ENCODE measurements around the gene RLIM. TPM values are rescaled to one million over a fixed set of nuclear protein-coding genes. Genes with fewer than 3 reads are reported as not detected.

The RLIM gene
- total and polyA plus RNA-seq, 2 of the 8 experiments (the other 6 are each of a cell fraction or from before 2014, with no cell fraction given) = 6.3 to 34.6 TPM

DNA sequence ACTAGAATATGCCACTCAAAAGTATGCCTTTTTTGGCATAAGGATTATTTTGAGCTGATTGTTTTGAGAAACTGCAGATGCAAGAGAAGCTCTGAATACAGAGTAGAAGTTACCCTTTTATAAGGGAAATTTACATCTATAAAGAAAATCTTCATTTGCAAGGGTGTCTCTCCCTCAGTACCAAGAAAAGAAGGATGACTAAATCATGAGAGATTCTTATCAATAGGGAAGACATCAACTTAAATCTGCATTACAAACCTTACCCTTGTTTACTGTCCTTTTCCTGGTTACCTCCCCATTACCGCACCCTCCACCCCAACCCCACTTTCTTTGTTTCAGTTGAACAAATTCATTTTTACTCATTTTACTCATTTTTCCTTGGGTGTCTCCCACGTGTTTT, 62.5 kb downstream of the RLIM start:
- DNase-seq (ENCODE audit: low read depth in 1 of 2, low spot score in 2 of 2) (no peak), FAIRE-seq (no peak)

More for the DNA sequence above, 62.5 kb downstream of the RLIM start:
- H4K20me1 ChIP-seq (replicated peaks in 1 of 2; ENCODE audit: control insufficient read depth in 1 of 2, insufficient read depth in 2 of 2, low read length in 2 of 2) = no peaks in the 10 kb centered on the region
- peak overlapping the region; percentile 90 for H4K5ac ChIP-seq (ENCODE audit: insufficient read length, low read depth, low read length)
- no peak overlapping the region for H4K8ac ChIP-seq (ENCODE audit: extremely low read depth, insufficient read depth, low read length)
- H3K36me3 ChIP-seq (ENCODE audit: control insufficient read depth in 2 of 4, insufficient read depth in 4 of 4, low read length in 3 of 4) = no peaks in the 10 kb centered on the region
- H3K18ac ChIP-seq (ENCODE audit: extremely low read depth, low read length) = no peak overlapping the region
- H2BK15ac ChIP-seq (ENCODE audit: low read length) = no peak overlapping the region
- no peaks in the 10 kb centered on the region for H3K79me1 ChIP-seq (ENCODE audit: low read depth, low read length)
- H3K27ac ChIP-seq (ENCODE audit: low read depth, low read length) = no peak overlapping the region
- no peak overlapping the region for H3K23ac ChIP-seq (ENCODE audit: insufficient read length)
- no peak overlapping the region; a peak in 1 of 4 replicates for H3K4me2 ChIP-seq (ENCODE audit: insufficient read depth in 1 of 2, low read depth in 2 of 2, low read length in 2 of 2)
- H3K9ac ChIP-seq (replicated peaks in 1 of 4; ENCODE audit: extremely low read depth in 1 of 4, low read depth in 3 of 4, low read length in 3 of 4) = no peak overlapping the region
- no peak overlapping the region for H2BK5ac ChIP-seq (ENCODE audit: low read depth, low read length)
- no peaks in the 10 kb centered on the region for H3K27me3 ChIP-seq (replicated peaks in 1 of 4; ENCODE audit: control insufficient read depth in 3 of 4, extremely low read depth in 1 of 4, insufficient read depth in 3 of 4, low read length in 3 of 4)
- no peak overlapping the region for H3K56ac ChIP-seq (replicated peaks; ENCODE audit: insufficient read length, low read depth, low read length)
- H4K91ac ChIP-seq (replicated peaks; ENCODE audit: insufficient read length, low read length) = no peak overlapping the region
- no peak overlapping the region for H2BK20ac ChIP-seq (ENCODE audit: low read length)
- H2AK5ac ChIP-seq (ENCODE audit: low read depth, low read length) = no peak overlapping the region
- H3K4ac ChIP-seq (replicated peaks; ENCODE audit: insufficient read length, low read depth, low read length) = no peak overlapping the region
- no peaks in the 10 kb centered on the region for H3K79me2 ChIP-seq (ENCODE audit: control insufficient read depth in 1 of 2, insufficient read depth in 2 of 2, low read length in 2 of 2)
- 12% methylated on average over 2 of the region's 2 CpGs; no CpG with 5 or more reads in 1 of the 2 experiments for WGBS, 2 experiments (ENCODE audit: extremely low coverage in 1 of 2, insufficient coverage in 1 of 2, insufficient read length in 1 of 2, insufficient replicate concordance in 2 of 2, low coverage in 1 of 2, low lambda C conversion rate in 2 of 2, missing lambda C conversion rate in 1 of 2)
- POLR2A ChIA-PET (ENCODE audit: partially characterized antibody) = no interaction called here
- 0 out of 4 replicates have a peak, but pooled peaks cover 0 to 3% of the 10 kb centered on the region in 2 experiments for H3K9me3 ChIP-seq (ENCODE audit: insufficient read depth in 2 of 2, low read depth in 1 of 2, low read length in 1 of 2)
- H2BK120ac ChIP-seq (replicated peaks; ENCODE audit: low read depth, low read length) = no peak overlapping the region
- no peaks in the 10 kb centered on the region for H3K23me2 ChIP-seq (ENCODE audit: low read depth, low read length)
- no peak for TF ChIP-seq RAD21 (IDR thresholded peaks at IDR 0.05 in 1 of 2, conservative IDR thresholded peaks at IDR 0.05 in 1 of 2; ENCODE audit: low read depth in 2 of 2, low read length in 2 of 2)
- no peak for TF ChIP-seq TEAD4 (IDR thresholded peaks at IDR 0.05; ENCODE audit: low read depth, low read length)
- TF ChIP-seq KDM1A (IDR thresholded peaks at IDR 0.05; ENCODE audit: borderline replicate concordance, low read length) = no peak
- TF ChIP-seq TBP (IDR thresholded peaks at IDR 0.05; ENCODE audit: low read depth, low read length) = no peak
- TF ChIP-seq, protein P1, sequence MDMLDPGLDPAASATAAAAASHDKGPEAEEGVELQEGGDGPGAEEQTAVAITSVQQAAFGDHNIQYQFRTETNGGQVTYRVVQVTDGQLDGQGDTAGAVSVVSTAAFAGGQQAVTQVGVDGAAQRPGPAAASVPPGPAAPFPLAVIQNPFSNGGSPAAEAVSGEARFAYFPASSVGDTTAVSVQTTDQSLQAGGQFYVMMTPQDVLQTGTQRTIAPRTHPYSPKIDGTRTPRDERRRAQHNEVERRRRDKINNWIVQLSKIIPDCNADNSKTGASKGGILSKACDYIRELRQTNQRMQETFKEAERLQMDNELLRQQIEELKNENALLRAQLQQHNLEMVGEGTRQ (IDR thresholded peaks at IDR 0.05; ENCODE audit: low read length) = no peak
- no peak for TF ChIP-seq EP300 (IDR thresholded peaks at IDR 0.05; ENCODE audit: borderline replicate concordance in 1 of 2, low read depth in 2 of 2, low read length in 2 of 2)
- TF ChIP-seq POLR2AphosphoS5 (IDR thresholded peaks at IDR 0.05; ENCODE audit: low read depth, low read length) = no peak
- TF ChIP-seq BCL11A (IDR thresholded peaks at IDR 0.05; ENCODE audit: low read depth in 2 of 2, low read length in 2 of 2) = no peak
- H2BK12ac ChIP-seq (ENCODE audit: low read depth, low read length) = no peak overlapping the region
- no peak overlapping the region for H3K4me3 ChIP-seq (ENCODE audit: extremely low read depth in 1 of 4, insufficient read depth in 2 of 4, low read depth in 3 of 4, low read length in 4 of 4)
- H3K4me1 ChIP-seq (replicated peaks in 1 of 4; ENCODE audit: control insufficient read depth in 3 of 4, insufficient read depth in 4 of 4, low read length in 3 of 4) = no peaks in the 10 kb centered on the region
- CTCF ChIA-PET (ENCODE audit: partially characterized antibody) = interaction anchor here (0.6 to 1.6 kb wide), 2 partner anchors 95 to 168 kb away, joined by 3 to 6 read pairs; no protein-coding TSS in a partner anchor
- no peak overlapping the region for H3K14ac ChIP-seq (ENCODE audit: insufficient read length)
- no peak overlapping the region for H2AFZ ChIP-seq (ENCODE audit: low read length)

Measured in H1 (cell line).